ENCODE data around the gene DNAH6. TPM values are rescaled to one million over a fixed set of nuclear protein-coding genes. Genes with fewer than 3 reads are reported as not detected.

The DNAH6 gene
- total and polyA plus RNA-seq, 2 of the 13 experiments (the other 11 are each of a cell fraction or from before 2014, with no cell fraction given): 0.01 TPM; not detected in 1

GRCh38 chr2:84716564-84716963 is 200.3 kb downstream of the DNAH6 start:
- intact Hi-C loops (cut with micrococcal nuclease; ENCODE audit: unreplicated experiment) (no loop called here), in situ Hi-C loops (cut with HindIII; ENCODE audit: extremely low pct_ligation_motif_present, low pct_unique_long_range_greater_than_20kb) (no loop called here)
- Histone ChIP-seq H3K79me2 (ENCODE audit: insufficient read depth, low read length) (no peaks in the 10 kb centered on the region), H3K4me3 (replicated peaks in 1 of 3; ENCODE audit: insufficient read depth in 1 of 3, low read depth in 2 of 3, low read length in 3 of 3) (no peak overlapping the region), H2AFZ (ENCODE audit: low read length) (no peak overlapping the region), H3K4me1 (ENCODE audit: insufficient read depth, low read length) (peaks cover 4% of the 10 kb centered on the region; the same call in 1 of the 2 replicates), H3K36me3 (replicated peaks in 1 of 2; ENCODE audit: control insufficient read depth in 1 of 2, insufficient read depth in 2 of 2, low read length in 2 of 2) (no peaks in the 10 kb centered on the region), H3K9ac (ENCODE audit: insufficient read depth, low read depth, low read length) (no peak overlapping the region), H3K27ac (ENCODE audit: extremely low read length, insufficient read depth, low read length) (no peak overlapping the region), H3K9me3 (ENCODE audit: low read length) (no peaks in the 10 kb centered on the region), H3K27me3 (ENCODE audit: control insufficient read depth in 1 of 2, insufficient read depth in 2 of 2, low read length in 2 of 2) (no peaks in the 10 kb centered on the region), H4K20me1 (ENCODE audit: insufficient read depth, low read length) (no peaks in the 10 kb centered on the region), H3K4me2 (ENCODE audit: low read depth, low read length) (no peak overlapping the region)
- POLR2A ChIA-PET: no interaction called here
- BruUV-seq (replicated peaks): no TSS peak
- TF ChIP-seq ZNF205 (CRISPR knock-in tag; IDR thresholded peaks at IDR 0.05): no peak
- no peak for TF ChIP-seq NR3C1 (CRISPR knock-in tag; IDR thresholded peaks at IDR 0.05)
- TF ChIP-seq POLR2A (IDR thresholded peaks at IDR 0.05; ENCODE audit: insufficient read depth in 1 of 2, low read depth in 2 of 2, low read length in 2 of 2): no peak
- no peak for TF ChIP-seq MYC (CRISPR knock-in tag; IDR thresholded peaks at IDR 0.05; ENCODE audit: borderline replicate concordance)
- DNase-seq (ENCODE audit: low spot score): no peak
- WGBS (ENCODE audit: low lambda C conversion rate): 25% methylated on average over 2 of the region's 2 CpGs
- CTCF ChIA-PET (ENCODE audit: low intra/inter-chr PET ratio, low total read pairs): no interaction called here
- no peak for FAIRE-seq
- no peak for ATAC-seq

GRCh38 chr2:84717302-84717701 is 201.0 kb downstream of the DNAH6 start:
- WGBS (ENCODE audit: low lambda C conversion rate): 0% methylated on average over 1 of the region's 1 CpG
- no peak for FAIRE-seq

More at GRCh38 chr2:84717302-84717701, 201.0 kb downstream of the DNAH6 start:
- Histone ChIP-seq H4K20me1 (ENCODE audit: insufficient read depth, low read length) (no peaks in the 10 kb centered on the region), H3K9ac (ENCODE audit: insufficient read depth, low read depth, low read length) (no peak overlapping the region), H3K36me3 (replicated peaks in 1 of 2; ENCODE audit: control insufficient read depth in 1 of 2, insufficient read depth in 2 of 2, low read length in 2 of 2) (no peaks in the 10 kb centered on the region), H3K27ac (ENCODE audit: extremely low read length, insufficient read depth, low read length) (no peak overlapping the region), H3K4me1 (ENCODE audit: insufficient read depth, low read length) (no peaks in the 10 kb centered on the region), H3K27me3 (ENCODE audit: control insufficient read depth in 1 of 2, insufficient read depth in 2 of 2, low read length in 2 of 2) (no peaks in the 10 kb centered on the region), H3K4me2 (ENCODE audit: low read depth, low read length) (no peak overlapping the region), H2AFZ (ENCODE audit: low read length) (no peak overlapping the region), H3K79me2 (ENCODE audit: insufficient read depth, low read length) (no peaks in the 10 kb centered on the region), H3K4me3 (replicated peaks in 1 of 3; ENCODE audit: insufficient read depth in 1 of 3, low read depth in 2 of 3, low read length in 3 of 3) (no peak overlapping the region), H3K9me3 (ENCODE audit: low read length) (no peaks in the 10 kb centered on the region)
- no peak for TF ChIP-seq FOXK1 (CRISPR knock-in tag; IDR thresholded peaks at IDR 0.05; ENCODE audit: borderline replicate concordance, low read depth)
- no peak for TF ChIP-seq CSRNP2 (CRISPR knock-in tag; conservative IDR thresholded peaks at IDR 0.05; ENCODE audit: low read depth)
- TF ChIP-seq ZSCAN25 (CRISPR knock-in tag; IDR thresholded peaks at IDR 0.05): no peak
- no peak for TF ChIP-seq NFKB2 (CRISPR knock-in tag; IDR thresholded peaks at IDR 0.05; ENCODE audit: borderline replicate concordance)
- TF ChIP-seq RELA (CRISPR knock-in tag; IDR thresholded peaks at IDR 0.05): no peak
- in situ Hi-C loops (cut with HindIII; ENCODE audit: extremely low pct_ligation_motif_present, low pct_unique_long_range_greater_than_20kb) (no loop called here), intact Hi-C loops (cut with micrococcal nuclease; ENCODE audit: unreplicated experiment) (no loop called here)
- CTCF ChIA-PET (ENCODE audit: low intra/inter-chr PET ratio, low total read pairs): no interaction called here
- BruUV-seq (replicated peaks): no TSS peak
- POLR2A ChIA-PET: no interaction called here
- ATAC-seq (no peak), DNase-seq (ENCODE audit: low spot score) (no peak)
